WTC11 (cell line): Measurements from ENCODE around the gene POLA1.

ENCODE experiments used
- CREM ChIP-seq: sonication (generic); formaldehyde crosslinking; IDR thresholded peaks from 2 replicates; pipeline ENCODE4 v1.8.1; 2022; ENCODE audit warnings: mild to moderate bottlenecking, missing genetic modification reagents, moderate library complexity
- RELA ChIP-seq: sonication (generic); formaldehyde crosslinking; IDR thresholded peaks from 2 replicates; pipeline ENCODE4 v1.8.1; 2022; ENCODE audit warnings: missing genetic modification reagents, mild to moderate bottlenecking, borderline replicate concordance
- ZNF138 ChIP-seq: sonication (generic); formaldehyde crosslinking; conservative IDR thresholded peaks from 2 replicates; pipeline ENCODE4 v1.8.1; 2022; ENCODE audit warnings: mild to moderate bottlenecking, moderate library complexity, missing genetic modification reagents
- TF ChIP-seq, protein P1 (sequence below): fragments of 200-600 bp; IDR thresholded peaks from 2 replicates; pipeline ENCODE4 v1.8.0; 2022; ENCODE audit warnings: antibody characterized with exemption
- TF ChIP-seq, protein P2 (sequence below): sonication (generic); formaldehyde crosslinking; IDR thresholded peaks from 2 replicates; pipeline ENCODE4 v1.8.0; 2022; ENCODE audit warnings: mild to moderate bottlenecking, missing genetic modification reagents

- TF ChIP-seq, protein P1, sequence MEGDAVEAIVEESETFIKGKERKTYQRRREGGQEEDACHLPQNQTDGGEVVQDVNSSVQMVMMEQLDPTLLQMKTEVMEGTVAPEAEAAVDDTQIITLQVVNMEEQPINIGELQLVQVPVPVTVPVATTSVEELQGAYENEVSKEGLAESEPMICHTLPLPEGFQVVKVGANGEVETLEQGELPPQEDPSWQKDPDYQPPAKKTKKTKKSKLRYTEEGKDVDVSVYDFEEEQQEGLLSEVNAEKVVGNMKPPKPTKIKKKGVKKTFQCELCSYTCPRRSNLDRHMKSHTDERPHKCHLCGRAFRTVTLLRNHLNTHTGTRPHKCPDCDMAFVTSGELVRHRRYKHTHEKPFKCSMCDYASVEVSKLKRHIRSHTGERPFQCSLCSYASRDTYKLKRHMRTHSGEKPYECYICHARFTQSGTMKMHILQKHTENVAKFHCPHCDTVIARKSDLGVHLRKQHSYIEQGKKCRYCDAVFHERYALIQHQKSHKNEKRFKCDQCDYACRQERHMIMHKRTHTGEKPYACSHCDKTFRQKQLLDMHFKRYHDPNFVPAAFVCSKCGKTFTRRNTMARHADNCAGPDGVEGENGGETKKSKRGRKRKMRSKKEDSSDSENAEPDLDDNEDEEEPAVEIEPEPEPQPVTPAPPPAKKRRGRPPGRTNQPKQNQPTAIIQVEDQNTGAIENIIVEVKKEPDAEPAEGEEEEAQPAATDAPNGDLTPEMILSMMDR, result no peak
- TF ChIP-seq, protein P2, sequence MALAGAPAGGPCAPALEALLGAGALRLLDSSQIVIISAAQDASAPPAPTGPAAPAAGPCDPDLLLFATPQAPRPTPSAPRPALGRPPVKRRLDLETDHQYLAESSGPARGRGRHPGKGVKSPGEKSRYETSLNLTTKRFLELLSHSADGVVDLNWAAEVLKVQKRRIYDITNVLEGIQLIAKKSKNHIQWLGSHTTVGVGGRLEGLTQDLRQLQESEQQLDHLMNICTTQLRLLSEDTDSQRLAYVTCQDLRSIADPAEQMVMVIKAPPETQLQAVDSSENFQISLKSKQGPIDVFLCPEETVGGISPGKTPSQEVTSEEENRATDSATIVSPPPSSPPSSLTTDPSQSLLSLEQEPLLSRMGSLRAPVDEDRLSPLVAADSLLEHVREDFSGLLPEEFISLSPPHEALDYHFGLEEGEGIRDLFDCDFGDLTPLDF (CRISPR knock-in tag), result no peak
- no peak for TF ChIP-seq CREM (CRISPR knock-in tag)
- TF ChIP-seq ZNF138 (CRISPR knock-in tag), result no peak
- TF ChIP-seq RELA (CRISPR knock-in tag), result no peak
These were observed 83.9 kb downstream of the POLA1 start for GRCh38 chrX:24777660-24778059.
